Measurements from ENCODE around the gene SULT1C2.
"Not testable (repeated sequence)": the region's sequence is repeated elsewhere in the genome, so short reads cannot be mapped to it uniquely, and the experiment has no call there.

SULT1C2 gene

GRCh38 chr2:108288534-108289106 is at the start of gene SULT1C2:
SULT1C2 (plus strand) TSS chr2:108288895; CDS start chr2:108293668, 4,773 bp downstream.
- no peak for DNase-seq (ENCODE audit: low read depth in 2 of 2)

- DNase-seq (ENCODE audit: low read depth in 2 of 2): no peak
Observed at GRCh38 chr2:108239786-108240185, 48.9 kb upstream of the SULT1C2 start, which contains the start of gene SULT1C3. SULT1C3 (plus strand) TSS chr2:108239968; CDS start chr2:108247195, 7,227 bp downstream.

- DNase-seq (ENCODE audit: low read depth in 2 of 2): no peak
Observed at GRCh38 chr2:108240966-108241365, 47.7 kb upstream of the SULT1C2 start.

GRCh38 chr2:108243566-108243965 is 45.1 kb upstream of the SULT1C2 start:
- no peak for DNase-seq (ENCODE audit: low read depth in 2 of 2)

- no peak for DNase-seq (ENCODE audit: low read depth in 2 of 2)
Observed at GRCh38 chr2:108244667-108245414, 43.9 kb upstream of the SULT1C2 start.

- no peak for DNase-seq (ENCODE audit: low read depth in 2 of 2)
Observed at GRCh38 chr2:108253106-108253505, 35.6 kb upstream of the SULT1C2 start.

GRCh38 chr2:108257757-108258331 is 30.9 kb upstream of the SULT1C2 start:
- no peak for DNase-seq (ENCODE audit: low read depth in 2 of 2)

GRCh38 chr2:108260773-108261172 is 27.9 kb upstream of the SULT1C2 start:
- DNase-seq (ENCODE audit: low read depth in 2 of 2): no peak

- no peak for DNase-seq (ENCODE audit: low read depth in 2 of 2)
Observed at GRCh38 chr2:108262036-108262435, 26.7 kb upstream of the SULT1C2 start.

GRCh38 chr2:108263401-108263800 is 25.3 kb upstream of the SULT1C2 start:
- DNase-seq (ENCODE audit: low read depth in 2 of 2): no peak

- no peak for DNase-seq (ENCODE audit: low read depth in 2 of 2)
Observed at GRCh38 chr2:108266218-108266617, 22.5 kb upstream of the SULT1C2 start.

- DNase-seq (ENCODE audit: low read depth in 2 of 2): peak; percentile 15 to 18
Observed at GRCh38 chr2:108267101-108267500, 21.6 kb upstream of the SULT1C2 start.

GRCh38 chr2:108268001-108268400 is 20.7 kb upstream of the SULT1C2 start:
- DNase-seq (ENCODE audit: low read depth in 2 of 2): peak; percentile 20 to 23

- DNase-seq (ENCODE audit: low read depth in 2 of 2): no peak
Observed at GRCh38 chr2:108270346-108270745, 18.3 kb upstream of the SULT1C2 start.

GRCh38 chr2:108270768-108271506 is 17.8 kb upstream of the SULT1C2 start:
- no peak for DNase-seq (ENCODE audit: low read depth in 2 of 2)

GRCh38 chr2:108271691-108272253 is 16.9 kb upstream of the SULT1C2 start:
- no peak for DNase-seq (ENCODE audit: low read depth in 2 of 2)

GRCh38 chr2:108278631-108279030 is 10.1 kb upstream of the SULT1C2 start:
- DNase-seq (ENCODE audit: low read depth in 2 of 2): peak in 1 of 2 experiments; percentile 12

- DNase-seq (ENCODE audit: low read depth in 2 of 2): no peak
Observed at GRCh38 chr2:108279468-108279867, 9.2 kb upstream of the SULT1C2 start.

- no peak for DNase-seq (ENCODE audit: low read depth in 2 of 2)
Observed at GRCh38 chr2:108280466-108280865, 8.2 kb upstream of the SULT1C2 start.

GRCh38 chr2:108284566-108284965 is 4.1 kb upstream of the SULT1C2 start:
- not testable (repeated sequence) for DNase-seq (ENCODE audit: low read depth in 2 of 2)

- no peak for DNase-seq (ENCODE audit: low read depth in 2 of 2)
Observed at GRCh38 chr2:108285616-108286015, 3.1 kb upstream of the SULT1C2 start.

GRCh38 chr2:108287169-108287568 is 1.5 kb upstream of the SULT1C2 start:
- DNase-seq (ENCODE audit: low read depth in 2 of 2): no peak
